ENCODE results near the gene DENND11. TPM values are rescaled to one million over a fixed set of nuclear protein-coding genes. Genes with fewer than 3 reads are reported as not detected.

DENND11 gene
- total and polyA plus RNA-seq, 4 donors = 23.1 to 33.7 (median 25.5) TPM

DNA sequence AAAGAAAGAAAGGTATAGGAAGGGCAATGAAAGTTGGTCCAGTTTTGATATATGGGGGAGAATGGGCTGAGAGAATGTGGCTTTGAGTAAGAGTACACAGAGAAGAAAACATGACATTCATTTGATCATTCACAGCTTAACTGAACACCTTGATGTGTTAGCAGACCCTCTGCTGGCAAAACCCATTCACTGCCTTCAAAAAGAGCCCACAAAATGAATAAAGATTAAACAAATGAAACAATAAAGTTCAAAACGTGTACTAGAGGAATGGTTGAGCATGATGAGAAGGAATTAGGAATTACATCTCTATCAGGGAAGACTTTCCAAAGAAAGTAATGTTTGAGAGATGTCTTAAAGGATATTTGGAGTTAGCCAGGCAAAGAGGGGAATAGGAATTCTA is 8.3 kb upstream of the DENND11 start:
- Histone ChIP-seq H3K27me3 (ENCODE audit: control insufficient read depth, insufficient read depth, low read length) (no peaks in the 10 kb centered on the region), H3K4me3 (ENCODE audit: low read depth, low read length) (no peak overlapping the region), H3K36me3 (ENCODE audit: control insufficient read depth, insufficient read depth, low read length) (no peaks in the 10 kb centered on the region), H3K4me1 (ENCODE audit: control insufficient read depth, insufficient read depth, low read length) (no peaks in the 10 kb centered on the region), H3K9me3 (ENCODE audit: control insufficient read depth, insufficient read depth, low read length) (no peaks in the 10 kb centered on the region), H3K27ac (ENCODE audit: low read depth, low read length) (no peak overlapping the region)
- no peak for DNase-seq (ENCODE audit: low read depth in 4 of 6, low spot score in 6 of 6)
- WGBS (ENCODE audit: insufficient coverage) = no CpG with 5 or more reads among the region's 1 CpG

DNA sequence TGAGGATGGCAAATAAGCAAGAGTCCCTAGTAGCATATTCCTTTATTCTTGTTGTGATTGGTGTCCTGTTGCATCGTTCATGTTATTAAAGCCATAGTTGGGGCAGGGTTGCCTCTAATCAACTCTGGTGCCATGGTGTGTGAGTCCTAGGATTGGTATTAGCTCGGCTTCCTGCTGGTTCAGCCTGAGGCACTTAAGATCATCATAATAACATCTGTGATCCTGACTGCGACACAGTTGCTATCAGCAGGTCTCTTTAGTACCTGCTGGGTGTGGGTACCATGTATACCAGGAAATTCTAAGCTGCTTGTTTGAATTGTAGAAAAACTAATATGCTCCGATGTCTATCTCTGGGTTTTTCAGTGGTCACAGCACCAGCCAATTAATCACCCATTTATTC is 7.8 kb upstream of the DENND11 start:
- no peak overlapping the region for H3K27ac ChIP-seq (ENCODE audit: low read depth, low read length)
- no peaks in the 10 kb centered on the region for H3K9me3 ChIP-seq (ENCODE audit: control insufficient read depth, insufficient read depth, low read length)
- no peak overlapping the region for H3K4me3 ChIP-seq (ENCODE audit: low read depth, low read length)
- 84% methylated on average over 2 of the region's 4 CpGs for WGBS (ENCODE audit: insufficient coverage)
- H3K36me3 ChIP-seq (ENCODE audit: control insufficient read depth, insufficient read depth, low read length) = no peaks in the 10 kb centered on the region
- H3K4me1 ChIP-seq (ENCODE audit: control insufficient read depth, insufficient read depth, low read length) = no peaks in the 10 kb centered on the region
- DNase-seq (ENCODE audit: low read depth in 4 of 6, low spot score in 6 of 6) = no peak
- no peaks in the 10 kb centered on the region for H3K27me3 ChIP-seq (ENCODE audit: control insufficient read depth, insufficient read depth, low read length)

DNA sequence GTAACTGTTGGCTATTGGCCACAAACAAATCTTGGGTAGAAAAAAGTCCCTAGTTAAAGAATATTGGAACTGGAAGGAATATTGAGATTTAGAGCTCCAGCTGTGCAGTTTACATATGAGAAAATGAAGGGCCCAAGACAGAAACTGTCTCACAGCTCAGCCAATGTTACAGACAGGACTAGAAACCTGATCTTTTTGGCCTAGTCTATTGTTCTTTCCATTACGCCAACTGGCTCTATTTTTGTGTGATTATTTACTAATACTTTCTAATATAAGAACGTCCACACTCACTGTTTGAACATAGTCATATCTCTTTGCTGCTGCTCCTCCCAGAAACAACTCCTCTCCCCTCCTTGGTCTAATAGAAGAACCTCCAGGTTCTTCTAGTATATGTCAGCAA is 7.4 kb upstream of the DENND11 start:
- no peak for DNase-seq (ENCODE audit: low read depth in 4 of 6, low spot score in 6 of 6)
- no peak overlapping the region for H3K27ac ChIP-seq (ENCODE audit: low read depth, low read length)
- no peaks in the 10 kb centered on the region for H3K36me3 ChIP-seq (ENCODE audit: control insufficient read depth, insufficient read depth, low read length)
- no CpG with 5 or more reads among the region's 2 CpGs for WGBS (ENCODE audit: insufficient coverage)
- no peaks in the 10 kb centered on the region for H3K27me3 ChIP-seq (ENCODE audit: control insufficient read depth, insufficient read depth, low read length)
- no peaks in the 10 kb centered on the region for H3K9me3 ChIP-seq (ENCODE audit: control insufficient read depth, insufficient read depth, low read length)
- H3K4me3 ChIP-seq (ENCODE audit: low read depth, low read length) = no peak overlapping the region
- no peaks in the 10 kb centered on the region for H3K4me1 ChIP-seq (ENCODE audit: control insufficient read depth, insufficient read depth, low read length)

DNA sequence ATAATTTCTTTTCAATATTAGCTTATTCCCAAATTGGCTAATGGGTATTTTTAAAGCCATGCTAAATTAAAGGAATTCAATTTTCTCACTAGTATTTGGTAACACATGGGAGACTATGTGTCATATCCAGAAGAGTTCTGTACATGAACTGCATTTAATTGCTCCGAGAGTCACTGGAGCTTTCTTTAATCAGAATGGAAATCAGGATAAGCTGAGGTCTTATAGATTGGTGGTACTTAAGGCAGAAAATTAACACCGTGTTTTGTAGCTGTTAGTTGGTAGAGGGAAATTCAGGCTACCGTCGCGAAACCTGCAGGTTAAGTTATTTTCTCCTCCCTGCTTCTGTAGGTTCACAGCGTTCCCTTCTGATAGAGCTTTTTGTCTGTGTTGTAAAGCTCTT is 6.4 kb upstream of the DENND11 start, which contains the start of gene WEE2:
Gene WEE2 (plus strand): TSS at position 3 of the 400 bp plus-strand sequence. CDS start 406 bp downstream, outside the sequence.
- no peaks in the 10 kb centered on the region for H3K9me3 ChIP-seq (ENCODE audit: control insufficient read depth, insufficient read depth, low read length)
- H3K4me1 ChIP-seq (ENCODE audit: control insufficient read depth, insufficient read depth, low read length) = no peaks in the 10 kb centered on the region
- 71% methylated on average over 6 of the region's 6 CpGs for WGBS (ENCODE audit: insufficient coverage)
- DNase-seq (ENCODE audit: low read depth in 4 of 6, low spot score in 6 of 6) = peak in 1 of 6 donors; percentile 88
- no peak within 1 kb of the TSS for H3K27ac ChIP-seq (ENCODE audit: low read depth, low read length)
- H3K36me3 ChIP-seq (ENCODE audit: control insufficient read depth, insufficient read depth, low read length) = no peaks in the 10 kb centered on the region
- H3K4me3 ChIP-seq (ENCODE audit: low read depth, low read length) = no peak within 1 kb of the TSS
- no peaks in the 10 kb centered on the region for H3K27me3 ChIP-seq (ENCODE audit: control insufficient read depth, insufficient read depth, low read length)

DNA sequence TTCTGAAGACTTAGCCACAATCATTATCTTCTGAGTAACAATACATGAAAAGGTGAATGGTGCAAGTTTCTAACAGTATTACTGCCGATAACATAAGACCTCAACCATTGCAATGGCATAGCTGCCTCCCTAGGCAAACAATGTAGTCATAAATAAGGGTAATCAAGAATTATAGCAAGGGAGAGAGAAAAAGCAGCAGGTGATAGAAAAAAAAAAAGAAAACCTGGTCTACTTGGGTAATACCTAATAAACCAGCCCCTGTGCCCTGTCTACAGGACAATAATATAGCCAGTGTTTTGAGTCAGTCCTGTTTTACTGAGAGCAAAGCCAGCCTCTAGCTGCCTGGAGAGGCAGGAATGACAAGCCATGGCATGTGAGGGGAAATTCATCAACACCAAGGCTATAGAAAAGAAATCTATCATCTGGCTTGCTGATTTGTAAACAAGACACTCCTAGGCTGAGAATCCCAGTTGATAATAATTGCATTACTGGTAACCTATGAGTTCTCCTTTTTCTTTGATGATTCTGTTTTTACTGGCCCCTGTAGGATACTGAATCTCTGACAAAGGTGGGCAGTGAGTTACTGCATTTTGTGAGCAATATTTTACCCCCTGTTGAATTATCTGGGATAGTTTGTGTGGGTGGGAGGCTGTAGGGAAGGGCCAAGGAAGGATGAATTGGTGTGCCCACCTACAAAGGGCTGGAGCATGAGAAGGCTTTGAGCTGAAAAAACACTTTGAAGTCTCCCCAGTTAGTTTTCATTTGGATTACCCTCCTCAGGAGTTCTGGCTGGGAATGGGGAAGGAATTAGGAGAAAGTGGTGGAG is 4.5 kb upstream of the DENND11 start:
- Histone ChIP-seq H3K27ac (ENCODE audit: low read depth, low read length) (no peak overlapping the region), H3K9me3 (ENCODE audit: control insufficient read depth, insufficient read depth, low read length) (no peaks in the 10 kb centered on the region), H3K4me3 (ENCODE audit: low read depth, low read length) (no peak overlapping the region), H3K36me3 (ENCODE audit: control insufficient read depth, insufficient read depth, low read length) (no peaks in the 10 kb centered on the region), H3K27me3 (ENCODE audit: control insufficient read depth, insufficient read depth, low read length) (no peaks in the 10 kb centered on the region), H3K4me1 (ENCODE audit: control insufficient read depth, insufficient read depth, low read length) (no peaks in the 10 kb centered on the region)
- no CpG with 5 or more reads among the region's 1 CpG for WGBS (ENCODE audit: insufficient coverage)
- DNase-seq (ENCODE audit: low read depth in 4 of 6, low spot score in 6 of 6) = no peak

DNA sequence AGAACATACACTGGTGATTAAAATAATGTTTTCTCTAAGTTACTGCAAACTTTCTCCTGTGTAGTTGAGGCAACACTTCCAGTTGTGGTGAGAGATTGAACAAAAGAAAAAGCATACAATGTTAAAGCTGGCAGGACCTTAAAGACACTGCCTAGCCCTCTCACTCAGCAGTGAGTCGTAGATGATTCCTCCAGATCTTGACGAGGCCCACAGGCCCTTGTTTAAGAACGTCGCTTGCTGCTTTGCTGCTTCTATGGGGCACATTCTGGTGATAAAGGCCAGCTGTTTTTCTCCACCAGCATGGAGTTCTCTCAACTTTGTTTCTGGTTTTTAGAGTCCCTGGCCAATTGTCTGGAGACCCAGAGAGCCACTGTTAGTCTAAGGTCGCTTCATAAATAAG is 2.8 kb upstream of the DENND11 start:
- Histone ChIP-seq H3K9me3 (ENCODE audit: control insufficient read depth, insufficient read depth, low read length) (no peaks in the 10 kb centered on the region), H3K27me3 (ENCODE audit: control insufficient read depth, insufficient read depth, low read length) (no peaks in the 10 kb centered on the region), H3K4me1 (ENCODE audit: control insufficient read depth, insufficient read depth, low read length) (peaks cover 6% of the 10 kb centered on the region), H3K4me3 (ENCODE audit: low read depth, low read length) (no peak overlapping the region), H3K36me3 (ENCODE audit: control insufficient read depth, insufficient read depth, low read length) (no peaks in the 10 kb centered on the region), H3K27ac (ENCODE audit: low read depth, low read length) (no peak overlapping the region)
- WGBS (ENCODE audit: insufficient coverage) = 65% methylated on average over 5 of the region's 5 CpGs
- DNase-seq (ENCODE audit: low read depth in 4 of 6, low spot score in 6 of 6) = no peak

DNA sequence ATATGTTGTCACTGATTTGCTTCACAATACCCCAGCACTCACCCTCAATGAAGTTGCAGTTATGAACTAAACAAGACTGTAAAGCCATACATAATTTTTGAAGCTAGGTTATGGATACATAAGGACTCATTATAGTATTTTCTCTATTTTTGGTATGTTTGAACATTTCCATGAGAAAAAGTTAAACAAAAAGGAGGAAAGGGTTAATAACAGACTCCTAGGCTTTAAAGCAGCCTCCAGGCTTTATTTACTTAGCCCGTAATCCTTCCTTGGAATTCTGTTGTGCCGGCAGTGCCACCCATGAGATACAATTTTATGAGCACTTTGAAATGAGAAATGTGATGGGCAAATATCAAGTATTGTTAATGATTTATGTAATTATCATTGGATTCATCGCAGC is 2.1 kb upstream of the DENND11 start:
- no peak overlapping the region for H3K4me3 ChIP-seq (ENCODE audit: low read depth, low read length)
- no peak for DNase-seq (ENCODE audit: low read depth in 4 of 6, low spot score in 6 of 6)
- H3K9me3 ChIP-seq (ENCODE audit: control insufficient read depth, insufficient read depth, low read length) = no peaks in the 10 kb centered on the region
- H3K27ac ChIP-seq (ENCODE audit: low read depth, low read length) = no peak overlapping the region
- WGBS (ENCODE audit: insufficient coverage) = 69% methylated on average over 3 of the region's 3 CpGs
- no peaks in the 10 kb centered on the region for H3K36me3 ChIP-seq (ENCODE audit: control insufficient read depth, insufficient read depth, low read length)
- H3K27me3 ChIP-seq (ENCODE audit: control insufficient read depth, insufficient read depth, low read length) = no peaks in the 10 kb centered on the region
- H3K4me1 ChIP-seq (ENCODE audit: control insufficient read depth, insufficient read depth, low read length) = peaks cover 7% of the 10 kb centered on the region

DNA sequence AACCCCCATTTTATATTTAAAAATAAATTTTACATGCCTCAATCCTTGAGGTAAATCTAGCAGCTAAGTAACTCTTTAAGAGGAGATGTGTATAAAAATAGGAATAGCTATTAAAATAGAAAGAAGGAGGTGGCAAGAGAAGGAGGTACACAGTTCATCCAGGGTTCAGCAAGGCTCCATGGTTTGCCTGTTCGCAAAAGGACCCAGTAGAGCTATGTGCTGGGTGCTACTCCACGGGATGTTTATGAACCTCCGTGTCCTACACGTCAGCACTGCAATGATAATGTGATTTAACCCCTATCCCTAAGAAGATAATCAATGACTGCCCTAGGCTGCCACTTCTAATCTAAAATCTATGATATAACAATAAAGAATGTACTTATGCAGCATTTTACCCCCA is 926 bp upstream of the DENND11 start:
- Histone ChIP-seq H3K27me3 (ENCODE audit: control insufficient read depth, insufficient read depth, low read length) (no peaks in the 10 kb centered on the region), H3K9me3 (ENCODE audit: control insufficient read depth, insufficient read depth, low read length) (no peaks in the 10 kb centered on the region), H3K27ac (ENCODE audit: low read depth, low read length) (no peak overlapping the region), H3K4me1 (ENCODE audit: control insufficient read depth, insufficient read depth, low read length) (peaks cover 17% of the 10 kb centered on the region), H3K4me3 (ENCODE audit: low read depth, low read length) (peak overlapping the region; percentile 56), H3K36me3 (ENCODE audit: control insufficient read depth, insufficient read depth, low read length) (no peaks in the 10 kb centered on the region)
- DNase-seq (ENCODE audit: low read depth in 4 of 6, low spot score in 6 of 6) = no peak
- 88% methylated on average over 1 of the region's 4 CpGs for WGBS (ENCODE audit: insufficient coverage)

DNA sequence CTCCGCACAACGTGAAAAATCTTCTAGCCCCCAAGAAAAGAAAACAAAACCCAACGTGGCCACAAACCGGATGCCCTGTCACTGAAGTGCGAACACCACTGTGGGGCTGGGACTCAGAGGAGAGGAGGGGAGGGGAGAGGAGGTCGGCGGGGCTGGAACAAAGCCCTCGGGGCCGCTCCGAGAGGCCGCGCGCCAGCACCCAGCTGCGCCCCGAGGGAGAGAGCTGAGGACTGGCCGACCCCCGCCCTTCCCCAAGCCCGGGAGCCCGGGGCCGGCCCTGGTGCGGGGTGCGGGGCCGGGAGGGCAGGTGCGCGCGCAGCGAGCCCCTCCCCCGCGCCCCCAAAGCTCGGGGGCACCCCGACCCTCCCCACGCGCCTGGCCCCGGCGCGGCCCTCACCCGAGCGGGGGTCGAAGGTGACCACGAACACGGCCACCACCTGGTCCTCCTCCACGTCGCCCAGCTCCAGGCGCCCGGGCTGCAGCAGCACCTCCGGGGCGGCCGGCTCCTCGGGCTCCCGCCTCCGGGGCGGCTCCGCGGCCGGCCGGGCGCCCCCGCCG is 398 bp downstream of the DENND11 start:
- Histone ChIP-seq H3K27ac (ENCODE audit: low read depth, low read length) (peak overlapping the region; percentile 61), H3K4me3 (ENCODE audit: low read depth, low read length) (peak overlapping the region; percentile 56), H3K4me1 (ENCODE audit: control insufficient read depth, insufficient read depth, low read length) (peaks cover 24% of the 10 kb centered on the region), H3K36me3 (ENCODE audit: control insufficient read depth, insufficient read depth, low read length) (no peaks in the 10 kb centered on the region), H3K27me3 (ENCODE audit: control insufficient read depth, insufficient read depth, low read length) (no peaks in the 10 kb centered on the region), H3K9me3 (ENCODE audit: control insufficient read depth, insufficient read depth, low read length) (no peaks in the 10 kb centered on the region)
- DNase-seq (ENCODE audit: low read depth in 4 of 6, low spot score in 6 of 6) = peak in 3 of 6 donors; percentile 26 to 75 (median 62)
- WGBS (ENCODE audit: insufficient coverage) = under 1% methylated on average over 57 of the region's 59 CpGs
